CD4-positive, alpha-beta T cell treated with Interleukin-1 beta for 1 hour (primary cell): ENCODE results near the gene IFI27L2.

Experiments used
- DNase-seq, 2 donors: peaks; one replicate each; pipeline ENCODE4 v3.0.0-alpha.2; 2020 to 2022

Gene IFI27L2

GRCh38 chr14:94145902-94146527 is 16.6 kb upstream of the IFI27L2 start:
- no peak for DNase-seq

DNA sequence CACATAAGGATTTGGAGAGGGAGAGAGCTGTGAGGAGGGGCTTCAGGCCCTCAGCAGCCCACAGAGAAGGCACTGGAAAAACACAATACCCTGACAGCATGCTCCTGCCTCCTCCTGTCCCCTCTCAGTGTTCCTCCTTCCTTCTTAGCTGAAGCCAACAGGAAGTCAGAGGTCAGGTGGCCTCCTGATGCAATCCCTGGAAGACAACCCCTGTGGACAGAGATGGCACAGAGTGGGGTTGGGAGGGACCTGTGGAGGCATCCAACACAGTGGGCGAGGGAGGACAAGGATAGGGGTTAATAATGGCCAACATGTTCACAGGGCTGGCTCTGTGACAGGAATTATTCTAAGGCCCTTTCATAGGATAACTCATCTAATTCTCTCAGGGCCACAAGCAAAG is 15.4 kb upstream of the IFI27L2 start:
- DNase-seq: no peak

- no peak for DNase-seq
These were observed 14.3 kb upstream of the IFI27L2 start for GRCh38 chr14:94143711-94144110.

DNA sequence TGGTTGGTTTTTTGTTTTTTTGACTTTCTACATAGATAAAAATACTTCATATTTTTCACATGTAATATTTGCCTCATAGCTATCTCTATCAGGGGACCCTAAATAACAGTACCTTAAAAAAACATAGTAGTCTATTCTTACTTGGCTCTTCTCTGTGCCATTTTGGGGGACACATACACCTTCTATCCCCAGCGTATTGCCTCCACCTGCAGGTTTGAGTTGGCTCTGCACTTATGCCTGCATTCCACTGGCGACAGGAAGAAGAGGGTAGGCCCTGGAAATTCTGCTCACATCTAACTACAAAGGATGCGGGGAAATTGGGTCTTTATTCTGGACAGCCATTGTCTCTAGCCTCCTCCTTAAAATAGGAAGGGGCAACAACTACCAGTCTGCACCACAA is 13.8 kb upstream of the IFI27L2 start:
- DNase-seq: no peak

- DNase-seq: no peak
These were observed 13.4 kb upstream of the IFI27L2 start for GRCh38 chr14:94142836-94143235.

DNA sequence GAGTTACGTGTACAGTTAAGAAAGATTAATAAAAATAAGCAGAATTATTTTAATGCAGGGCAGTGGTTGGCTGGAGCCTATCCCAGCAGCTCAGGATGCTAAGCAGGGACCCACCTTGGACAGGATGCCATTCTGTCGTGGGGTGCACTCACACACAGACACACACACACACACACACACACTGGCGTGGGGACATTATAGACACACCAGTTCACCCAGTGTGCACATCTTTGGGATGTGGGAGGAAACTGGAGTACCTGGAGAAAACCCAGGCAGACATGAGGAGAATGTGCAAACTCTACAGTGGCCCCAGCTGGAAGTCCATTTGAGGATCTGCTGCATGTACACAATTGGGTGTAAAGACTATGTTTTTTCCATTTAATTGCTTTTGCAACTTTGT is 12.8 kb upstream of the IFI27L2 start:
- DNase-seq: no peak

- no peak for DNase-seq
These were observed 10.0 kb upstream of the IFI27L2 start for GRCh38 chr14:94139421-94139820.

DNA sequence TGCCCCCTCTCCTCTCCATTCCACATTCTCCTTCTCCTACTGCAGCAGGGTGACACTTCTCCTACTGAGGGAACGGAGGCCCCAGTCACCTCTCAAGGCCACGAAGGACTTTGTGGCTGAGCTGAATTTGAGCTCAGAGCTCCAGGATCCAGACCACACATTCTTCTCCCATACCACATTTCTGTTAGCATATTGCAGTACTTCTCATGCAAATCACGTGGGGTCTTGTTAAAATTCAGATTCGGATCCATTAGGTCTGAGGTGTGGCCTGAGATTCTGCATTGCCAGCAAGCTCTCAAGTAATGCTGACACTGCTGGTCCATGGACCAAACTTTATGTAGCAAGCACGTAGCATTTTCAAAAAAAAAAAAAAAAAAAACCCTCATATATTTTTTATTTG is 9.6 kb upstream of the IFI27L2 start:
- DNase-seq: no peak

DNA sequence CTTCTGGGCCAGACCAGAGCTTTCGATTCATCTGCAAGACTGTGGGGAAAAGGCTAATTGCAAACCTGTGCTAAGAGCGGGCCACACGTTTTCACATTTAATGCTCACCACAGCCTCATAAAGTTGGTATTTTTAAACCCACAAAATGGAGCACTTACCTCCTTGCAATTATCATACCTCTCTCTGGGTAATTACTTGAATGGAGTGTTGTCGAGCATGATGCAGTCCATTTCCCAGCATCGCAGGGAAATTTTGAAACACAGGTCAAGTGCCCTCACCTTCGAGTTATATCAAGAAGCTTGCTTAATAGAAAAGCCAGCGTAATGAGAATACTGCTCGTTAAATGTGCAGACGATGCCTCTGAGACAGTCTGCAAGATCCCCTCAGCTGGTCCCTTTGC is 8.8 kb upstream of the IFI27L2 start:
- DNase-seq: no peak

DNA sequence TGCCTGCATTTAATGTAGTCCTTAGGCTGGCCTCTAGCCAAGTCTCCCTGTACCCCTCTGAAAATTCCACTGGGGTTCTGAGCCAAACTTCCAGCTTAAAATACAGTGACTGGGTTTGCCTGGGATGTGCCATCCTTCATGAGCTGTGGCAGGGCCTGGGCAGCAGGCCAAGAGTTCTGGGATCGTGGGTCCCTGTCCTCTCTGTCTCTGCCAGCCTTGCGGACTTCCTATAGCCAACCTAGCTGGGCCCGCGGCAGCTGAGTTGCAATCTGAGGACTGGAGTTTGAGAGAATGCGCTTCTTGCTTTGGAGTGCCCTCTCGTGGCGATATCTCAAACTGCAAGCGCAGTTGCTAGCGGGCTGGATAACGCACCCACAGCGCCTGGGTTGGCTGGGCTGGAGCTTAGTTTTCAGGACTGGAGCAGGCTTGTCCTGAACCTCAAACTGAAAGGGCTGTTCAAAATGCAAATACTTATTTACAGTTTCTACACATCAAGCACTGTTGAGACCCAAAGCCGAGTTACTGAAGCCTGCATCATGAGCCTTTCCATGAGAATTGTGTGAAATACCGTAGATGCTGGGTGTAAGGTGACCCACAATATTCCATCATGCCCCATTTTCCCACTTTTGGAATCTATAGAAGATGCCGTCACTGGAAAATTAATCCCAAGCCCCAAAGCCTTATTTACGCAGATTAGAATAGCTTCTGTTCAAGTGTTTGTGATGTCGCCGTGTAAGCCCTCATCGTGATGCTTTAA is 7.3 kb upstream of the IFI27L2 start:
- DNase-seq: peak; percentile 78 to 85

- no peak for DNase-seq
These were observed 6.1 kb upstream of the IFI27L2 start for GRCh38 chr14:94135476-94135875.

GRCh38 chr14:94132285-94132887 is 3.0 kb upstream of the IFI27L2 start:
- peak; percentile 58 to 83 for DNase-seq

GRCh38 chr14:94129758-94130414 is 482 bp upstream of the IFI27L2 start:
- peak in 1 of 2 donors; percentile 29 for DNase-seq

- no peak for DNase-seq
These were observed 1.1 kb downstream of the IFI27L2 start for GRCh38 chr14:94128216-94128839.

DNA sequence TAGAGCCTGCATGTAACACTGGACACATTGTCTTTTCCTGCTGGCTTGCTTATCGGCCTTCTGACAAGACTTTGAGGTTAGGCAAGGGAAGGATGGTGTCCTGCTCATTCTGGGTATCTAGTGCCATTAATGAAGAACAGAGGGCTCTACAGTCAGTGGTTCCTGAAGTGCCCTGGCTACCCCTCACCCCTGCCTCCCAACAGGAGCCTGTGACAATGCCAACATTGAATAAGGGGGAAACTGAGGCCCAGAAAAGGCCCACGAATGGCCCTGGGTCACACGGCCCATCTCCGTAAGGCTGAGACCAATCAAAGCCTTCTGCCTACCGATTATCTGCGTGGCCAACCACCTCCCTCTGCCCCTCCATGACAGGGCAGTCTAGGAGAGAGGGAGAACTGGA is 2.1 kb downstream of the IFI27L2 start:
- no peak for DNase-seq

DNA sequence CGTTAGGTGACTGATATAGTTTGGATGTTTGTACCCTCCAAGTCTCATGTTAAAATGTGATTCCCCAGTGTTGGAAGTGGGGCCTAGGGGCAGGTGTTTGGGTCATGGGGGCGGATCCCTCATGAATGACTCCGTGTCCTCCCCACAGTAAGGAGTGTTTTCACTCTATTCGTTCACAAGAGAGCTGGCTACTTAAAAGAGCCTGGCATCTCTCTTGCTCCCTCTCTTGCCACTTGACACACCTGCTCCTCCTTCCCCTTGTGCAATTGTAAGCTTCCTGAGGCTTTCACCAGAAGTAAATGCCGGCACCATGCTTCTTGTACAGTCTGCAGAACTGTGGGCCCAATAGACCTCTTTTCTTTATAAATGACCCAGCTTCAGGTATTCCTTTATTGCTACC is 2.6 kb downstream of the IFI27L2 start:
- no peak for DNase-seq

GRCh38 chr14:94126419-94126677 is 3.1 kb downstream of the IFI27L2 start:
- no peak for DNase-seq

DNA sequence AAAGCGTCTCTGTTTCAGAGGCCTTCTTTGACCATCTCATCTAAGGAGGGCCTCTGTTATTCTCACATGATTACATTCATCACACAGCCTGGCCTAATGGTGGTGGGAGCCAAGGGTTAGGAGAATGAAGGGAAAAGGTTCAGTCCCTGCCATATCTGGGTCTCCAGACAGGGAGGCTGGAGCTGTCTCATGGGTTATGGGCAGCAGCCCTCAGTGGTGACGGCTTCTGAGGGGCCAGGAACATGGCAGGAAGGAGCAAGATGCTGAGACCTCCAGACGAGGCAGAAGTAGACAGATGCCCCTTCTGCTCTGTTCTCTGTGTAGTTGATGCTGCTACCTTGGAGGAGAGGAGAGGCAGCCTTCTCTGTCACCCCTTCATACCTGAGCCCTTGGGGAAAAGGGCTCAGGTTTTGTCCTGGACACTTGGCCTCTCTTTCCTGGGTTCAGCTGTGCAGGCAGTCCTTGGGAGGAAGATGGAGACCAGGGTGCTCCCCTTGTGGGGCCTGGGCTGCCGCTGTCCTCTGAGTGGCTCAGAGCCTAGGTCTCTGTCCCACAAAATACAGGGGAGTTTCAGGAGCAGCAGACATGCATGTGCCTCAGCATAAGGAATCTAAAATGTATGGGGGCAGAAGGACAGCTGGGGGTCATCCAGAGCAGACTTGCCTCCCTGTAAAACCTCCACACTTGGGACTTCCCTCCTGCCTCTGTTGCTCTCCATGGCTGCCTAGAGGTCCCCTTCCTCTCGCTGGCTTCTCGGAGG is 3.6 kb downstream of the IFI27L2 start:
- DNase-seq: no peak

DNA sequence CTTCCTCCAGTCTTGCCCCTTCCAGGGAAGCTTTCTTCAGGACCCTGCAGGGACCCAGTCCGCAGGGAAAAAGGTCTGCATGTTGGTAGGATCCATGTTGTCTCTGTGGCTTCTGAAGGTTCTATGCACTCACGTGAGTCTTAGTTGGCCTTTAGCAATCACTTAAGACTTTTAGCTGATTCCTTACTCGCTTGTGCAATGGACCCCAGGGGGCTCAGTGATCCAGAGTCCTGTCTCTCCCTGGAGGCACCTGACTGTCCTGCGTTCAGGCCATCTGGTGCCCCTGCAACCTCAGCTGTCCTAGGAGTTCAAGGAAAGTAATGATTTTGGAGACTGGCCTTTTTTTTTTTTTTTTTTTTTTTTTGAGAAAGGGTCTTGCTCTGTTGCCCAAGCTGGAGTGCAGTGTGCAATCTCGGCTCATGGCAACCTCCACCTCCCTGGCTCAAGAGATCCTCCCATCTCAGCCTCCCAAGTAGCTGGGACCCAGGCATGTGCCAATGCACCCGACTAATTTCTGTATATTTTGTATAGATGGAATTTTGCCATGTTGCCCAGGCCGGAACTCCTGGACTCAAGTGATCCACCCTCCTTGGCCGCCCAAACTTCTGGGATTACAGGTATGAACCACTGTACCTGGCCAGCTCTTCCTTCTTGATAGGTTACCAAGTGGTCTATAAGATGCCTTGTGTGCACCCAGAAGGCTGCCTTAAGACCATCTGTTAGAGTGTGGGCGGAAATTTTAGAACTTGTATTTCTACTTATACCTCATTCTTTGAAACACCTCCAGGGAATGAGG is 4.6 kb downstream of the IFI27L2 start:
- DNase-seq: no peak

DNA sequence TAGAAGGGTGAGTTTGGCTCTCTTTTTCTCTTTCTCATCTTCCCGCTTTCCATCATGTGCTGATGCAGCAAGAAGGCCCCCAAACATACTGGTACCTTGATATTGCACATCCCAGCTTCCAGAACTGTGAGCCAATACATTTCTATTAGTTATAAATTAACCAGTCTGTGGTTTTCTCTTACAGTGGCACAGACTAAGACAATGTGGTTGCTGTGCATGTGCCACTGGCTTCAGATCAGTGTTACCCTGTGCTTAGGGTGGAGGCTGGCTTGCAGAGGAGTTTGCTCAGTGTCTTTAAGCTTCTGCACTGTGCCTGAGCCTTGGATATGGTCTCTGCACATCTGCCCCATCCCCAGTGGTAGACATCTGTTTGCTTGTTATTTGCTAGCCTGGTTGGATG is 5.5 kb downstream of the IFI27L2 start:
- no peak for DNase-seq

DNA sequence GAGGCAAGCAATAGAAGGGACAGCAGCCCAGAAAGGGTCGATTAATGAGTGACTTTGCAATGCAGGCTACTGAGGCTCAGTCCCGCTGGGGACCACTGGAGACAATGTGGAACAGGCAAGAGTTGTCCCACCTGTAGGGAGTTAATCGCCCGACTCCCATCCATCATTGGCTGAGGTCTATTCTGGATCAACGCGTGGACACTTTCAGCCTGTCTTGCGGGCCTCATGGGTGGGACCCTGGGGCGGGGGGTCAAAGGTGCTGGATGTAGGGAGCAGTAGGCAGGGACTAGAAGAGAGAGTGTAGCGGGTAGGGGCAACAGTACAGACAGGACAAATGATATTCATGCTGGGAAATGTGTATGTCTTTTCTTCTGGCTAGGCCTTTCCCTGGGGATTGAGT is 6.1 kb downstream of the IFI27L2 start:
- no peak for DNase-seq

- no peak for DNase-seq
These were observed 7.0 kb downstream of the IFI27L2 start for GRCh38 chr14:94122438-94122837.
